ENCODE data around the gene BCL2. TPM values are rescaled to one million over a fixed set of nuclear protein-coding genes. Genes with fewer than 3 reads are reported as not detected.

The BCL2 gene
- total RNA-seq, 2 experiments from 2014 or later, result 66.0 to 88.9 TPM

DNA sequence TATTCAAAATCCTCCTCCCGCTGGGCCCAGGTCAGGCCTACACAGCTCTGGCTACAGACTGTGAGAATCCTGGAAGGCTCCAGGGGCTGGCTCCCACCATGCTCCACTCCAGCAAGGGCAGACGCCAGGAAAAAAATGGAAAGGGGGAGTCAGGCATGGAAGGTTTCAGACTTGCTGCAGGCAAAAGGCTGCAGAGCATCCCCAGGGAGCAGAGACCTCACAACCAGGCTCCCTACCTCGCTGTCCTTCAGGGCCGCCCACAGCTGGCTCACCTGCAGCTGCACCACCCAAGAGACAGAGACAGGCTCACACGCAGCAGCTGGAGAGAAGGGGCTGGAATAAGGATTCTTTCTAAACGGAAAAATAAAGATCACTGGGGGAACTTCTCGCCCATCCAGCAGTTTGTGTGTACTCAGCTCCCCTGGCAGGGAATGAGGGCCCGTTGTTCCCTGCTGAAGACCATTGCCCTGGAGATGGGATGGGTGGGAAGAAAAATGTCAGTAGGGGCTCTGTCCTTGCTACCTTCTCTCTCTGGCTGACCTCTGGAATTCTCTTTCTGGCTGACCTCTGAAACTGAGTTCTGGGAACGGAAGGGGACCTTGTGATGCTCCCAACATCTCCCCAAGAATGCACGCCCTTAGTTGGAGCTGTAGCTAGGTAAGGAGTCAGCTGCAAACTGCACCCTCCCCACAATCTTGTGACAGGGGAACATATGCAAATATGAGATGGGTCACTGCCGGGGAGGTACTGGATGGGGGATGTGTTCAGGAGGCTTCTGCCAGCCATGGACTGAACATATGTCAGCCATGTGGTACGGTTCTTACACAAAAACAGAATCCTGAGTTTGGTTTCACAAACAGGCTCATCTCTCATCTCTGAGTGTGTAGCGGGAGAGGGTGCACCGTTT, 34.5 kb downstream of the BCL2 start:
- peak; percentile 55 for ATAC-seq
- POLR2A ChIA-PET, result no interaction called here
- CTCF ChIA-PET, result interaction anchor here (0.5 to 0.8 kb wide), 2 partner anchors 39 to 147 kb away, joined by 3 to 4 read pairs; no protein-coding TSS in a partner anchor
- peaks cover 53% of the 10 kb centered on the region for H3K4me1 Mint-ChIP-seq
- no peak overlapping the region for H3K27ac Mint-ChIP-seq
- no peaks in the 10 kb centered on the region for H3K9me3 Mint-ChIP-seq (ENCODE audit: low read depth)
- H3K36me3 Mint-ChIP-seq (ENCODE audit: low read depth), result peaks cover 51% of the 10 kb centered on the region
- intact Hi-C loops (cut with DNase I, micrococcal nuclease), result no loop called here
- H3K27me3 Mint-ChIP-seq, result no peaks in the 10 kb centered on the region
- no peak for DNase-seq
- H3K4me3 Mint-ChIP-seq, result no peak overlapping the region

DNA sequence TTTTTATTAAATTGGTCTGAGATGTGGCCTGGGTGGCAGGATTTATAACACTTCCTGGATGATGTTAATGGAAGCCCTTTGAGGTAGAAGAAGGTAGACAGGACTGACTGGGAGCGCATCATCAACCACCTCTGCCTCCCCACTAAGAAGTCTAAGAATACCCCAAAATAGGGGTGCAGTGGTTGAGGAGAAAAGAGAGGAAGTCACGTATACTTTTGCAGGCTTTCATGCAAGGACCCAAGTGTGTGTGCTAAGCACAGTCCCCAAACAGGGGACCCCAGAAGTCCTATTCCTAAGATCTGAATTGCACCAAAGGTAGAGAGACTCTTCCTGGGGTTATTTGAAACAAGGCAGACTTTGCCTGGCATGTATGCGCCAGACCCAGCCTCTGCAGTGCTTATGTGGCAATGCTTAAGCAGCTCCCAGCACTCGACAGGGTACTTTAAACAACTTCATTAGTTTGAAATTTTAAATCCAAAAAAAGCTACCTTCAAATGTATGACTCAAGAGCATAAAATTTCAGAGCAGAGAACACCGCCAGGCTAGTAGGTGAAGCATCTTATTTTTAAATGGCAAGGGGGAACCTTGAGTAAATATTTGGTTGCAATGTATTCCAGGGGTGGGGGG, 35.3 kb downstream of the BCL2 start:
- CTCF ChIA-PET, result interaction anchor here (0.8 kb wide), 1 partner anchor 146 kb away, joined by 3 read pairs; no protein-coding TSS in a partner anchor
- intact Hi-C loops (cut with DNase I, micrococcal nuclease), result no loop called here
- no peak for ATAC-seq
- H3K9me3 Mint-ChIP-seq (ENCODE audit: low read depth), result no peaks in the 10 kb centered on the region
- peaks cover 52% of the 10 kb centered on the region for H3K36me3 Mint-ChIP-seq (ENCODE audit: low read depth)
- peaks cover 49% of the 10 kb centered on the region for H3K4me1 Mint-ChIP-seq
- no peak overlapping the region for H3K27ac Mint-ChIP-seq
- no peaks in the 10 kb centered on the region for H3K27me3 Mint-ChIP-seq
- no peak for DNase-seq
- H3K4me3 Mint-ChIP-seq, result no peak overlapping the region
- POLR2A ChIA-PET, result no interaction called here

DNA sequence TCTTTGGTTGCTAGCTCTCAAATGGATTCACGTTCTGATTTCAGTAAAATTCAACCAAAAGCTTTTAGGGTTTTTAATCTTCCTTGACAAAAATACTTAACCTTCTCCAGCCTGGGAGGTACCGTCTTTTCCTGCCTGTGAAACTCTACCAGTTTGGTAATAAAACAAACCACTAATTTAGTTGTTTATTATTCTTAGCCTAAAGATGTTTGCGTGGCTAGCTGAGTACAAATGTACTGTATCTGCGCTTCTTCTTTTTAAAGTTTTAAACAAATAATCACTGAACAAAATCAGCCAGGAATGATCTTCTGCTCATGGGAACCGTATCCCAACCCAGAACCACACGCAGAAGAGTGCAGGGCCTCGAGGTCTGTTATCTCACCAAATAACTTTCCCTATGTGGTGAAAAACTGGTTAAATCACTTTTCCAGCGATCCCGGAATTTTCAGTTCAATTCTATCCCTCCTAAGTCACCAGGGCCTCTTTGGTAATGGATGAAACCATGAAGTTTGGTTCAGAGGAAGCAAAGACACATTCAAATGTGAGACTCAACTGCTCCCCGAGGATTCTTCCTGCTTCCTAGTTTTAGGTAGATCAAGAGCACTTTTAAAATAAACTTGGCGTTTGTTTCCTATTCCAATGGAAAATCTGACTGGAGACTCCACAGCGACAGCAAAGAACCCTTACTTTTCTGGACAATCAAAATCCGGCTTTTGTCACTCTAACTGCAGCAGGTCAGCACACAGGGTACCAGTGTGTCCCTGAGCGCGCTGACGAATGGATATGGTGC, 36.1 kb downstream of the BCL2 start:
- ATAC-seq (no peak), DNase-seq (no peak)
- POLR2A ChIA-PET, result no interaction called here
- intact Hi-C loops (cut with DNase I, micrococcal nuclease), result no loop called here
- Mint-ChIP-seq H3K9me3 (ENCODE audit: low read depth) (no peaks in the 10 kb centered on the region), H3K4me1 (peaks cover 55% of the 10 kb centered on the region), H3K27ac (no peak overlapping the region), H3K36me3 (ENCODE audit: low read depth) (peaks cover 57% of the 10 kb centered on the region), H3K27me3 (no peaks in the 10 kb centered on the region), H3K4me3 (no peak overlapping the region)
- CTCF ChIA-PET, result interaction anchor here (0.8 kb wide), 1 partner anchor 145 kb away, joined by 3 read pairs; no protein-coding TSS in a partner anchor

DNA sequence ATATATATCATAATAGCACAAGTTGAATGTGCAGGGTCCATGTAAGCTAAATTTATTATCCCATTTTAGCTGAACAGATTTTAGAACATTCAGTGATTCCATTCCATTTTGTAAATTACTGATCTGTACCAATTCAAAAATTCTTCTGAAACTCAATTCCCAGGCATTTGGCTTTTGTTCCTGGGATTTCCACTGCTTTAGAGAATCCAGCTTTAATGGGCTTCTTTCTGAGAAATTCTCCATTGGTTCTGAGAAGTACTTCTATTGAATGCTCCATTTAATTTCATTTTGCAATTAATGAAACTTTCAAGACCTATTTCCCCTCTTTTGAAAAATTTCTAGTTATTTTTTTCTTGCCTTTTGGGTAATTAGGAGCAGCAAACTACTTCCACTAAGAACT, 36.8 kb downstream of the BCL2 start:
- ATAC-seq (no peak), DNase-seq (no peak)
- no peaks in the 10 kb centered on the region for H3K27me3 Mint-ChIP-seq
- ChIA-PET CTCF (interaction anchor here (2.3 kb wide), 1 partner anchor 35 kb away, joined by 10 read pairs; no protein-coding TSS in a partner anchor), POLR2A (no interaction called here)
- peaks cover 63% of the 10 kb centered on the region for H3K36me3 Mint-ChIP-seq (ENCODE audit: low read depth)
- H3K9me3 Mint-ChIP-seq (ENCODE audit: low read depth), result no peaks in the 10 kb centered on the region
- H3K27ac Mint-ChIP-seq, result no peak overlapping the region
- no peak overlapping the region for H3K4me3 Mint-ChIP-seq
- H3K4me1 Mint-ChIP-seq, result peaks cover 62% of the 10 kb centered on the region
- intact Hi-C loops (cut with DNase I, micrococcal nuclease), result no loop called here

DNA sequence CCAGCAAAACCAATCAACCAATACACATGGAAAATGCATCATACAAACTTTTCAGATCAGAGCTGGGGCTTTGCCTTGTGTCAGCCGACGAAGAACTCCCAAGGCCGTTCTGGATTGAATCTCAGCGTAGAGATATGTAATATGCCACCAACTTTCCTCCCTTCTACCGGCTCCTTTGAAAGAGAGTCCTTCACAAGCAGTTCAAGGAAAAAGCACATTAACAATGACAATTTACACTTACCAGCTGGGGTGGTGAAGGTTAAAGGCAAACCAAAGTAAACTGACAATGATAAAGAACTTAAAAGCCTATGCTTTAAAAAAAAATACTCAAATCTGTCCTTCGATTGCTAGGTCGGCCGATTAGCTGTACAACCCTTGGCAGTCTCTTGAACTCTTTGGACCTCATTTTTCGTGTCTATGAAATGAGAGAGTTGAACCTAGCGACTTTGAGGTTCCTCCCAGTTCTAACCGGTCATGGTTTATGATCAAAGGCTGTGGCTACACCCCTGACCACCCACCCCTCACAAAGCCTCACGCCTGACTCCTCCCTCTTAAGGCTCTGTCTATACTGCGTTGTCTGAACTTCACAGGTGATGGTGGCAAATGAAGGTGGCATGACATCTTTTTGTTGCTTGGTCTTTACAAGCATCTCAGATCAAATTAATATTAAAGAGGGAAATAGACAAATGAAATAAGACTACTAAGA, 46.2 kb downstream of the BCL2 start:
- peaks cover 46% of the 10 kb centered on the region for H3K36me3 Mint-ChIP-seq (ENCODE audit: low read depth)
- no peak overlapping the region for H3K4me3 Mint-ChIP-seq
- H3K9me3 Mint-ChIP-seq (ENCODE audit: low read depth), result no peaks in the 10 kb centered on the region
- intact Hi-C loops (cut with DNase I, micrococcal nuclease), result no loop called here
- no peak overlapping the region for H3K27ac Mint-ChIP-seq
- no peaks in the 10 kb centered on the region for H3K27me3 Mint-ChIP-seq
- no peak for DNase-seq
- POLR2A ChIA-PET, result no interaction called here
- CTCF ChIA-PET, result interaction anchor here (0.7 to 1.4 kb wide), 3 partner anchors 12 to 45 kb away, joined by 3 to 7 read pairs (median 4); no protein-coding TSS in a partner anchor
- no peak for ATAC-seq
- peaks cover 65% of the 10 kb centered on the region for H3K4me1 Mint-ChIP-seq

DNA sequence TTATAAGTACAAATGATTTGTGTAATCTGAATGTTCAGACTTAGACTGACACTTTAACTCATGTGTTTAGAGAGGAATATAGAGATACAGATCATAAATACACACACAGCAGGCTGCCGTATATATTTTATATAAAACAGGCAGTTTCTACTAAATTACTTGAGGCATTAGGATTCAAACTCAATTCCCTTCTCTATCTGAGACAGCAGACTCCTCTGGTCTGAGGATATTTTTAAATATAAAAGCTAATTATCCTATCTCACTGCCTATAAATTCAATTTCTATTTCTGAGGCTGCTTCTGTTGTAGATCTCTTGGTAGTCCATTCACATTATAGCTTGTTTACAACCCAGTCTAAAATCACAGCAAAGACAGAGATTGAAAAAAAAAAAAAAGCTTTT, 46.9 kb downstream of the BCL2 start:
- Mint-ChIP-seq H3K4me1 (peaks cover 66% of the 10 kb centered on the region), H3K4me3 (no peak overlapping the region), H3K27me3 (no peaks in the 10 kb centered on the region), H3K27ac (no peak overlapping the region), H3K9me3 (ENCODE audit: low read depth) (no peaks in the 10 kb centered on the region), H3K36me3 (ENCODE audit: low read depth) (peaks cover 40% of the 10 kb centered on the region)
- POLR2A ChIA-PET, result no interaction called here
- DNase-seq (no peak), ATAC-seq (no peak)
- CTCF ChIA-PET, result interaction anchor here (0.9 to 1.4 kb wide), 4 partner anchors 9 to 143 kb away, joined by 3 to 7 read pairs (median 4); no protein-coding TSS in a partner anchor
- intact Hi-C loops (cut with DNase I, micrococcal nuclease), result no loop called here

DNA sequence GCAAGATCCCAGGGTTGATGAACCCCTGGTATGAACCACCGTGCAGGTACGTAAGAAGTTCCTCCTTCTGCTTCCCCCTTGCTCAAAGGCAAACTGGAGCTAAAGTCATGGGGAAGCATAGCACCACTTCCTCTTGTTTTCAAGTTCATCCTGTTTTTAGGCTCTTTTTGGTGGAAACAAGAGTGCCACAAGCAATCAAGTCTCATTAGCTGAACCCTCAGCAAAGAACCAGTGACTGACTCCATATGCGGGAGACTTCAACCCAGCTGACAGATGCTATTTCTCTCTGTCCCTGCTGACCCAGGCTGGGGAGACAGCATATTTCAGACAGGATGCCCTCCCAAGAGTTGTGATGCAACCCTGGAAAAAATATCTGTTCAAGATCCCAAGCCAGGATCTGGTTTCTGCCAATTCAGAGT, 47.7 kb downstream of the BCL2 start:
- Mint-ChIP-seq H3K4me1 (peaks cover 70% of the 10 kb centered on the region), H3K9me3 (ENCODE audit: low read depth) (no peaks in the 10 kb centered on the region), H3K27me3 (no peaks in the 10 kb centered on the region), H3K27ac (peak overlapping the region; percentile 1), H3K4me3 (no peak overlapping the region), H3K36me3 (ENCODE audit: low read depth) (peaks cover 42% of the 10 kb centered on the region)
- ChIA-PET POLR2A (no interaction called here), CTCF (interaction anchor here (0.9 to 1.5 kb wide), 4 partner anchors 10 to 143 kb away, joined by 3 to 7 read pairs (median 4); no protein-coding TSS in a partner anchor)
- no peak for DNase-seq
- intact Hi-C loops (cut with DNase I, micrococcal nuclease), result no loop called here
- ATAC-seq, result no peak

DNA sequence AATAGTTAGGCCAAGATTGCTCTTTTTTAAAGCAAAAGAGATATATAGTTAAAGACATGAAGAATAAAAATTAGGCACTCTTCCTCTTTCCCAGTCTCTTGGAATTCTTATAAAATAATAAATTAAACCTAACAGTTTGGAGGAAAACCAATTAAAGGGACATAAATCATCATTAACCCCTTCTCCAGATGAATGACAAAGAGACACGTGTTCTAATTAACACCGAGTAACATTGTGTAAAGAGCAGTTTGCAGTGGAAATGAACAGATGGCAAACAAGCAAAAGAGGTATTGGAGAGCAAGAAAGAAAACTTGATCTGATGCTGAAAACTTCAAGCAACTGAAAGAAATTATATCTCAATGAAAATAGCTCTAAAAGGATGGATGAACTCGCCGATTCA, 48.4 kb downstream of the BCL2 start:
- POLR2A ChIA-PET, result no interaction called here
- intact Hi-C loops (cut with DNase I, micrococcal nuclease), result no loop called here

DNA sequence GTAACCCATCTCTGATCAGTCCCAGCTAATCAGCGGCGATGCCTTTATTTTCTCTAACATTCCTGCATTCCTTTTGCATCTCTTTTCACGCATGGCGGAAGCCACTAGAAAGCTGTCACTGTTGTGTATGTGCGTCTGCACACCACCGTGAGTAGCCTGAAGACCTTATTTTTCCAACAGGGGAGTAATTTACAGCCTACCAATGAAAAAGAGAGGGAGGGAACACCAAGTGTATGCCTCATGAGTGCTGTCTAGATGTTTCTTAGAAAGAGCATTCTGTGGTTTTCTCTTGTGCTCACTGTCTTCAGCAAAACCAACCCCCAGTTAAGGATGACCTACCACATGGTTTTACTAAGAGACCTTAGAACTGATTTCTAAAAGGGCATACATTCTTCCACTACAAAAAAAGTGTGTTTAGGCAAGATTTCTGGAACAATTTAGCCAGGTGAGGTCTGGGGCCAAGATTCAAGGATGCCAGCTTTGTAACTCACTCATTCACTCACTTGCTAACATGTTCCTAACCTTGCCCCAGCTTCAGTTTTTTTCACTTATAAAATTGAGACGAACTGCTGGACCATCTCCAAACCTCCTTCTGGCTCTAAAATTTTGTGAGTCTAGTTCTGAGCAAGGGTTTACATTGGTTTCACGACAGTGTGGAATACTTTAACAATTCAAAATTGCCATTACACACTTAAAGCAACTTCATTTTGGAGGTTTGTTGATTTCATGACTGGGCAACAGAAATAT, 51.4 kb downstream of the BCL2 start:
- DNase-seq (no peak), ATAC-seq (peak; percentile 87)
- peak overlapping the region; percentile 56 for H3K27ac Mint-ChIP-seq
- no peak overlapping the region for H3K4me3 Mint-ChIP-seq
- intact Hi-C loops (cut with DNase I, micrococcal nuclease), result loop anchor here (5.0 kb wide), 2 partner anchors 34 to 169 kb away; no protein-coding TSS in a partner anchor
- H3K36me3 Mint-ChIP-seq (ENCODE audit: low read depth), result peaks cover 21% of the 10 kb centered on the region
- CTCF ChIA-PET, result interaction anchor here (0.6 to 1.4 kb wide), 5 partner anchors 21 to 134 kb away, joined by 3 to 4 read pairs (median 4); no protein-coding TSS in a partner anchor
- H3K9me3 Mint-ChIP-seq (ENCODE audit: low read depth), result no peaks in the 10 kb centered on the region
- POLR2A ChIA-PET, result interaction anchor here (0.7 kb wide), 2 partner anchors 44 to 50 kb away, joined by 3 read pairs; no protein-coding TSS in a partner anchor
- H3K4me1 Mint-ChIP-seq, result peaks cover 53% of the 10 kb centered on the region
- H3K27me3 Mint-ChIP-seq, result no peaks in the 10 kb centered on the region

More for the DNA sequence above, 48.4 kb downstream of the BCL2 start:
- peaks cover 39% of the 10 kb centered on the region for H3K36me3 Mint-ChIP-seq (ENCODE audit: low read depth)
- ATAC-seq (no peak), DNase-seq (no peak)
- peaks cover 66% of the 10 kb centered on the region for H3K4me1 Mint-ChIP-seq
- CTCF ChIA-PET, result interaction anchor here (1.5 kb wide), 1 partner anchor 11 kb away, joined by 4 read pairs; no protein-coding TSS in a partner anchor
- H3K9me3 Mint-ChIP-seq (ENCODE audit: low read depth), result no peaks in the 10 kb centered on the region
- H3K27ac Mint-ChIP-seq, result no peak overlapping the region
- no peaks in the 10 kb centered on the region for H3K27me3 Mint-ChIP-seq
- no peak overlapping the region for H3K4me3 Mint-ChIP-seq

Measured in activated CD4-positive, alpha-beta T cell treated with anti-CD3 and anti-CD28 coated beads for 36 hours (primary cell).